Myometrial cell (primary cell): ENCODE measurements around the gene ALDH9A1. TPM values are rescaled to one million over a fixed set of nuclear protein-coding genes. Genes with fewer than 3 reads are reported as not detected.

Experiments used
- total RNA-seq: library from RNA; depleted of rRNA; stranded (reverse); fragments of >200 nt; gene quantifications from 2 replicates; pipeline ENCODE4 v1.2.3, GENCODE V29; 2015

ALDH9A1 gene
- total RNA-seq: 135 and 139 TPM in 2 replicates

DNA sequence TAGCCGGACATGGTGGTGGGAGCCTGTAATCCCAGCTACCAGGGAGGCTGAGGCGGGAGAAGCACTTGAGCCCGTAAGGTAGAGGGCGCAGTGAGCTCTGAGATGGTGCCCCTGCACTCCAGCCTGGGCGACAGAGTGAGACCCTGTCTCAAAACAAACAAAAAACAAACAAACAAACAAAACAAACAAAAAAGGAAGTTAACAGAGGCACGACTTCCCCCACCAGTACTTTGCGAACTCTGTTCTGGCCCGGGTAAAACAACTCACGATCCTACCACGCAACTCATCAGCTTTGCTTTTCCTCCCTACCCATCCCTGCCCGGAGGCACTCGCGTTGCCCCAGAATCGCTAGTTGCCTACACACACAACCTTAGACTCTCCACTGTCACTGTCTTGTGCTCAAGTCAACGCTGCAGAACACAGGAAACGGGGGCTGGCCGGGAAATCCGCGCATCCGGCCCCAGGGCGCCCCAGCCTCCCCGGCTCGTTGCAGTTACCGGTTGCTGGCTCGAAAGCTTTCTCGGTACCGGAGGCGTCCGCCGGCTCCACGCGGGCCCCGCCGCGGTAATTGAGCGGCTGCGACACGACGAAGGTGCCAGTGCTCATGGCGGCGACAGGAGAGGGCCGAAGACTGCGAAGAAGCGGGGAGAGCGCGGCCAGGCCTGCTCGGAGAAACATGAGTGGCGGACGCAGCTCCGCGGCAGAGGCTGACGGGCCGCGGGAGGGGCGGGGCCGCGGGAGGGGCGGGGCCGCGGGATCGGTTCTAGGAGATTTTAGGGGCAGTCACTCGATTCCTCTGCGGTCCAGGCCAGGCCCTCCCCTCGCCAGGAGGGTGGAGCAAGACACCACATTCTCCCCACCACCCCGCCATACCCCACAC, at the start of gene ALDH9A1:
ALDH9A1 (minus strand) TSS at position 682 of the 880 bp plus-strand sequence; CDS start at position 678, 4 bp downstream.

DNA sequence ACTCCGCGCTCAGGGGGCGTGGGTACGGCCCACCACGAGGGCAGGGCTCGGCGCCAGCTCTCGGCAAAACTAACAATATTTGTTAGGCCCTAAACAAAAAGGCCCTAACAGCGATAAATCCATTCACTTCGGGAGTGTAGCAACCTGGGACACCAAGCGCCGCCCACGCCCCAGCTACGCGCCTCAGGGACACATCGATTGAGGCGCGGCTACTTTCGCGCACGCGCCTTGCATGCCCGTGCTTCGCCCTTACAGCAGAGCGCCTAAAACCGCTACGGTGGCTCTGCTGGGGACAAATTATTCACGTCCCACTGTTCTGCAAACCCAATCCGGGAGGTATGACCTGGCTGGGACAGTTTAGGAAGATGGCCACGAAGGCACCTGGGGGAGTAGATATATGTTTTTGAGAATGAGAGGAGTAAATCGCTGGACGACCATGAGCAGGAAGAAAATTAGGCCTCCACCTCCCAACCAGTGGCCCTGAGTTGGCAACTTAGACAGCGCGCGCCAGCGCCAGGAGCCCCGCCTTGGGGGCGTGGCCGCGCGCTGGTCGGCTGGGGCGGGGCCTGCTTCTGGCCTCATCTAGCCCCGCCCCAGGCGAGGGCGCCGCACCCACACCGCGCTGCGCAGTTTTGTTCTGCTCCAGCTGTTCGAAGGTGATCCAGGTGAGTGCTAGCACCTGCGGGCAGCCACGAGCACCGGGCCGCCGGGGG, 67.6 kb downstream of the ALDH9A1 start, which contains the start of gene MGST3:
MGST3 (plus strand) TSS at position 606 of the 713 bp plus-strand sequence. CDS start 18,614 bp downstream, outside the sequence.

Other genes starting within 250 kb of the ALDH9A1 start
- not detected in 2 replicates for gene LRRC52, start 154.6 kb downstream of the ALDH9A1 start, total RNA-seq
- gene MGST3, start 67.3 kb downstream of the ALDH9A1 start, total RNA-seq: 181 and 204 TPM in 2 replicates
- gene TMCO1, start 70.3 kb upstream of the ALDH9A1 start, total RNA-seq: 79.0 and 83.1 TPM in 2 replicates
- 50.7 and 68.0 TPM in 2 replicates for gene UCK2, start 129.1 kb upstream of the ALDH9A1 start, total RNA-seq